BLaER1 treated with 17β-estradiol and CSF1 and Interleukin-3, amounts not matched to agents 10 nM and 100 nM (cell line): ENCODE measurements around the gene SCAPER.
A peak's percentile ranks its signal among the peaks of the same experiment; 100 is the strongest.

Experiments used
- H3K27ac ChIP-seq, 11 experiments: shearing (Covaris generic); formaldehyde crosslinking; 2 replicates each; pipeline ENCODE4 v1.8.1; 2022
- H3K27me3 ChIP-seq, 11 experiments: shearing (Covaris generic); formaldehyde crosslinking; 2 replicates each; pipeline ENCODE4 v1.8.1; 2022
- H3K36me3 ChIP-seq, 11 experiments: shearing (Covaris generic); formaldehyde crosslinking; 2 replicates each; pipeline ENCODE4 v1.8.1; 2022
- H3K4me1 ChIP-seq, 10 experiments: shearing (Covaris generic); formaldehyde crosslinking; 2 replicates each; pipeline ENCODE4 v1.8.1; 2022
- H3K4me2 ChIP-seq, 11 experiments: shearing (Covaris generic); formaldehyde crosslinking; 2 replicates each; pipeline ENCODE4 v1.8.1; 2022
- H3K4me3 ChIP-seq, 10 experiments: shearing (Covaris generic); formaldehyde crosslinking; 2 replicates each; pipeline ENCODE4 v1.8.1; 2022
- H3K9ac ChIP-seq, 11 experiments: shearing (Covaris generic); formaldehyde crosslinking; 2 replicates each; pipeline ENCODE4 v1.8.1; 2022
- H3K9me3 ChIP-seq, 11 experiments: shearing (Covaris generic); formaldehyde crosslinking; replicated peaks in 1 of 11; 2 replicates each; pipeline ENCODE4 v1.8.1; 2022
- H4K20me1 ChIP-seq, 11 experiments: shearing (Covaris generic); formaldehyde crosslinking; 2 replicates each; pipeline ENCODE4 v1.8.1; 2022
- Cebpa-rat ChIP-seq, 11 experiments: shearing (Covaris generic); IDR thresholded peaks; 2 replicates each; pipeline ENCODE4 v1.8.1; 2022

SCAPER gene

DNA sequence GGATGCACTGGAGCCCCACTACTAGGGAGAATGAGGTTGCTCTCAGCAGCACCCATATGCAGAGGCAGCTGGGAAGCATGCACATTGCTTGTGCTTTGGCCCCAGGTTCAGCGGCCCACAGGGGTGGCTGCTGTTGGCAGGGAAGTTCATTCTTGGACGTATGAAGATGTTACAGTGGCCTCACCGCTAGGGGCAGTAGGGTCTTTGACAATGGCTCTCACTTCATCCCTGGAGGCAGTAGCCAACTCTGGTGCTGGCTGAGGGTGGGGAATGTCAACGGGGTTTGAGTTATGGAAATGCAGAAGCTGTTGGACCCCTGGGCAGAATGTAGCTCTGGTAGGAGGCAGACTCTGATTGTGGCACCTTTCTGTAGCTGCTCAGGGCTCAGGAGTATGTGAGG is 279.9 kb downstream of the SCAPER start:
- Histone ChIP-seq H3K4me2 (no peak overlapping the region), H3K36me3 (no peaks in the 10 kb centered on the region; a peak in 2 of 22 replicates), H3K9ac (no peak overlapping the region), H3K27me3 (no peaks in the 10 kb centered on the region), H4K20me1 (no peaks in the 10 kb centered on the region), H3K9me3 (peaks cover 0 to 1% (median 0%) of the 10 kb centered on the region in 11 experiments; a peak in 1 of 22 replicates), H3K4me1 (no peaks in the 10 kb centered on the region), H3K4me3 (no peak overlapping the region), H3K27ac (no peak overlapping the region)
- TF ChIP-seq Cebpa-rat (IDR thresholded peaks at IDR 0.05): no peak

DNA sequence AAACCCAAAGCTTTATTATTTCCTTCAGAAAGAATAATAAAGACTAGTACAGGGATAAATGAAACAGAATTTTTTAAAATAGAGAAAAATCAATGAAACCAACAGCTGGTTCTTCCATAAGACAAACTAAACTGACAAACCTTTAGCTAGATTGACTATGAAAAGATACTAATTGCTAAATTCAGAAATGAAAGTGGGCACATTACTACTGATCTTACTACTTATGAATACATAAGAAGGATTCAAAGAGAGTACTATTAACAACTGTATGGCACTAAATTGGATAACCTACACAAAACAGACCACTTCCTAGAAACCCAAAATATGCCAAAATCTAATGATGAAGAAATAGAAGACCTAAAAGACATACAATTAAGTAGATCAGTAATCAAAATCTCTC is 290.4 kb downstream of the SCAPER start:
- TF ChIP-seq Cebpa-rat (IDR thresholded peaks at IDR 0.05): no peak
- no peak overlapping the region for H3K9ac ChIP-seq
- no peak overlapping the region for H3K4me2 ChIP-seq
- H3K27me3 ChIP-seq: no peaks in the 10 kb centered on the region
- H4K20me1 ChIP-seq: no peaks in the 10 kb centered on the region
- peaks cover 0 to 43% (median 5%) of the 10 kb centered on the region in 11 experiments; a peak in 9 of 22 replicates for H3K36me3 ChIP-seq
- H3K4me1 ChIP-seq: no peaks in the 10 kb centered on the region
- peaks cover 33 to 57% (median 43%) of the 10 kb centered on the region in 11 experiments for H3K9me3 ChIP-seq
- H3K27ac ChIP-seq: no peak overlapping the region
- H3K4me3 ChIP-seq: no peak overlapping the region

DNA sequence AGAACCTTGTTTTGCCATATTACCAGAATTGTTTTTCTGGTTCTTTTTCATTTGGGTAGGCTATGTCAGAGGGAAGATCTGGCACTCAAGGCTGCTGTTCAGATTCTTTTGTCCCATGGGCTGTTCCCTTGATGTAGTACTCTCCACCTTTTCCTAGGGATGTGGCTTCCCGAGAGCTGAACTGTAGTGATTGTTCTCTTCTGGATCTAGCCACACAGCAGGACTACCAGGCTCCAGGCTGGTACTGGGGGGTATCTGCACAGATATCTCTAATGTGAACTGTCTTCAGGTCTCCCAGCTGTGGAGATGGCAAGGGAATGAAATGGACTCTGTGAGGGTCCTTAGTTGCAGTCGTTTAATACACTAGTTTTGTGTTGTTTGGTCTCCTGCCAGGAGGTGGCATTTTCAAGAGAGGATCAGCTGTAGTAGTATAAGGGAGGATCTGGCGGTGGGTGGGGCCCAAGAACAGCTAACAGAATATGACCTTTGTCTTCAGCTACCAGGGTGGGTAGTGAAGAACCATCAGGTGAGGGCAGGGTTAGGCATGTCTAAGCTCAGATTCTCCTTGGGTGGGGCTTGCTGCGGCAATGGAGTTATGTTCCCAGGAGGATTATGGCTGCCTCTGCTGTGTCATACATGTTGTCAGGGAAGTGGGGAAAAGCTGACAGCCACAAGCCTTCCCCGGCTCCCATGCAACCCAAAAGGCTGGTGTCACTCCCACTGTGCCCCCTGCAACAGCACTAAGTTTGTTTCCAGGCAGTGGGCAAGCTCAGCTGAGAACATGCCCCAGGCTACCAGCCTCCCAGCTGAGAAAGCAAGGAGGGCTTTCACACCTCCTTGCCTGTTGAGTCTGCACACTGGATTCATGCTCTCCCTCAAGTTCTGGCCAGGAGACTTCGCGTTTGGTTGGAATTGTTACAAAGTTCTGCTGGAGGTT is 316.1 kb downstream of the SCAPER start:
- Histone ChIP-seq H3K4me2 (no peak overlapping the region), H3K9ac (no peak overlapping the region), H3K27me3 (no peaks in the 10 kb centered on the region), H3K9me3 (peaks cover 0 to 11% (median 0%) of the 10 kb centered on the region in 11 experiments; a peak in 2 of 22 replicates), H3K4me3 (no peak overlapping the region), H3K4me1 (no peaks in the 10 kb centered on the region), H3K27ac (no peak overlapping the region), H4K20me1 (no peaks in the 10 kb centered on the region), H3K36me3 (peaks cover 0 to 17% (median 4%) of the 10 kb centered on the region in 11 experiments; a peak in 7 of 22 replicates)
- no peak for TF ChIP-seq Cebpa-rat (IDR thresholded peaks at IDR 0.05)

DNA sequence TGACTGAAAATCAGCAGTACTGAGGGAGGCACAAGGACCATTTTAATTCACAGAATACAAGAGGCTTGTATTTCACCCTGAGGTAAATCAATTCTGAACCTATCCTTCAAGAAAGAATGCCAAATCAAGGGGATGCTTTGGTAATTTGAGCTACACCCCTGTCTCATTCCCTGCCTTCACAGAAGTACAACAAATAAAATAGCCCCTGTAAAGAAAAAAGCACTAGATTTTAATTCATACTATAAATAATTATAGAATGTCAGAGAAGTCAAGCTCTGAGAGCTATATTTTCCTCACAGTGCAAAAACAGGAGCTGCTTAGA is 319.6 kb downstream of the SCAPER start:
- Histone ChIP-seq H4K20me1 (no peaks in the 10 kb centered on the region), H3K9me3 (peaks cover 14 to 37% (median 23%) of the 10 kb centered on the region in 11 experiments)

DNA sequence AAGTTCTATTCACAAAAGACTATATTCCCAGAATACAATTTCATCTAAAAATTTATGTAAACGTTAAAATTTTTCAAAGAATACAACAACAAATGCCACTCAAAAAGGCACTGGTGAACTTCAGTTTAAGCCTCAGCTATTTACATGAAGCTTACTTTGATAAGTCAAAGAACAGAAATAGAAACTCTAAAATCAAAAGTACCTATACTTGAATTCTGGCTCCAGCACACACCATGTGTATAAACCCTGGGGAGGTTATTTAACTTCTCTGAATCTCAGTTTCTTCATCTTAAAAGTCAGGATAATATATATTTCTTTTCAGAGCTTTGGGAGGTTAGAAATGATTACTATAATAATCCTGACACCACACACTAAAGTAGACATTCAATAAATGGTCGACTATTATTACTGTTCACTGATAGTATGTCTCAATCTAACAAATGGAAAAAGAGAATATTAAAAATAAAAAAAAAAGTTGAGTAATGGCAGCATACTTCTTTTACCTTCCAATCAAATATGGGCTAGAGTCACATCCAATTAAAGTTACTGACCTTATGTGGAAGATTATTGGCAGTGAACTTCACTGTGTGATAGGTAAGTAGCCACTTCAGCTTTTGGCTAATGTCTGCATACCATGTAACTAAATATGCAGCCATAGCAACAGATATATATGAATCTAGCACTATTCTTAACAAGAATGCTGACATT is 320.1 kb downstream of the SCAPER start:
- peaks cover 0 to 17% (median 4%) of the 10 kb centered on the region in 11 experiments; a peak in 7 of 22 replicates for H3K36me3 ChIP-seq
- no peak overlapping the region for H3K9ac ChIP-seq
- no peak overlapping the region for H3K27ac ChIP-seq
- no peak for TF ChIP-seq Cebpa-rat (IDR thresholded peaks at IDR 0.05)
- peaks cover 14 to 42% (median 23%) of the 10 kb centered on the region in 11 experiments for H3K9me3 ChIP-seq
- no peak overlapping the region for H3K4me2 ChIP-seq
- H3K4me1 ChIP-seq: no peaks in the 10 kb centered on the region
- no peak overlapping the region for H3K4me3 ChIP-seq
- no peaks in the 10 kb centered on the region for H4K20me1 ChIP-seq
- H3K27me3 ChIP-seq: no peaks in the 10 kb centered on the region

More for the DNA sequence above, 319.6 kb downstream of the SCAPER start:
- no peak overlapping the region for H3K4me3 ChIP-seq
- H3K4me2 ChIP-seq: no peak overlapping the region
- no peak overlapping the region for H3K9ac ChIP-seq
- H3K36me3 ChIP-seq: peaks cover 0 to 17% (median 4%) of the 10 kb centered on the region in 11 experiments; a peak in 7 of 22 replicates
- H3K27me3 ChIP-seq: no peaks in the 10 kb centered on the region
- H3K27ac ChIP-seq: no peak overlapping the region
- no peak for TF ChIP-seq Cebpa-rat (IDR thresholded peaks at IDR 0.05)
- H3K4me1 ChIP-seq: no peaks in the 10 kb centered on the region

DNA sequence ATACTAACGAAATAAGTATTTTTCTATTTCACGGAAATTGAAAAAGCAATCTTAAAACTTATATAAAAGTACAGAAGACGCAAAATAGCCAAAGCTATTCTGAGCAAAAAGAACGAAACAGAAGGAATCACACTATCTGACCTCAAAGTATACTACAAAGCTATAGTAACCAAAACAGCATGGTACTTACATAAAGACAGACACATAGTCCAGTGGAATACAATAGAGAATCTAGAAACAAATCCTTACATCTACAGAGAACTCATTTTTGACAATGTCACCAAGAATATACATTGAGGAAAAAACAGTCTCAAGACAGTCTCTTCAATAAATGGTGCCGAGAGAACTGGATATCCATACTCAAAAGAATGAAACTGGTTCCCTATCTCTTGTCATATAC is 322.6 kb downstream of the SCAPER start:
- no peak for TF ChIP-seq Cebpa-rat (IDR thresholded peaks at IDR 0.05)
- H3K27me3 ChIP-seq: no peaks in the 10 kb centered on the region
- no peaks in the 10 kb centered on the region; a peak in 1 of 22 replicates for H3K36me3 ChIP-seq
- H3K4me2 ChIP-seq: no peak overlapping the region
- no peaks in the 10 kb centered on the region for H4K20me1 ChIP-seq
- H3K9ac ChIP-seq: no peak overlapping the region
- H3K9me3 ChIP-seq: peaks cover 14 to 34% (median 24%) of the 10 kb centered on the region in 11 experiments
- H3K27ac ChIP-seq: no peak overlapping the region
- H3K4me3 ChIP-seq: no peak overlapping the region
- peaks cover 0 to 10% (median under 1%) of the 10 kb centered on the region in 10 experiments; a peak in 9 of 20 replicates for H3K4me1 ChIP-seq

DNA sequence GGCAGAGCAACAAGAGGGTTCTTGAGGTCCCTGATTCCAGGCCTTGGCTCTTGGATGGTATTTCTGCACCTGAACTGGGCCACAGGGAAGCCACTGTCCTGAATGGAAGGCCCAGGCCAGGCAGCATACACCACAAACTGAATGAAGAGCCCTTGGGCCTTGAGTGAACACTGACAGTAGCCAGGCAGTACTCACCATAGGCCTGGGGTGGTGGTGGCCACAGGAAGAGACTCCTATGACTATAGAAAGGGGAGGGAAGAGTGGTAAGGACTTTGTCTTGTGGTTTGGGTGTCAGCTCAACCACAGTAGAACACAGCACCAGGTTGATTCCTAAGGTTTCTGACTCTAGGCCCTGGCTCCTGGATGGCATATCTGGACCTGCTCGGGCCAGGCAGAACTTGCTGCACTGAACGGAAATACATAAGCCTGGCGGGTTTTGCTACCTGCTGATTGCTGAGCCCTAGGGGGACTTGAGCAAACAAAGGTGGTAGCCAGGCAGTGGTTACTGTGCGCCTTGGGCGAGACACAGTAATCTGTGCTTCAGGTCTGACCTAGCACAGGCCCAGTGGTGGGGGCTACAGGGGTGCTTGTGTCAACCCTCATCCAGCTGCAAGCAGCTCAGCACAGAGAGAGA is 327.1 kb downstream of the SCAPER start:
- H3K4me2 ChIP-seq: peak overlapping the region in 5 of 11 experiments; percentile 77 to 90 (median 84); a peak in 9 of 22 replicates
- peak overlapping the region in 7 of 11 experiments; percentile 35 to 81 (median 68); a peak in 10 of 22 replicates for H3K27ac ChIP-seq
- no peak overlapping the region for H3K9ac ChIP-seq
- H3K36me3 ChIP-seq: no peaks in the 10 kb centered on the region; a peak in 1 of 22 replicates
- TF ChIP-seq Cebpa-rat (IDR thresholded peaks at IDR 0.05): no peak
- H3K27me3 ChIP-seq: no peaks in the 10 kb centered on the region
- H4K20me1 ChIP-seq: no peaks in the 10 kb centered on the region
- no peak overlapping the region for H3K4me3 ChIP-seq
- H3K9me3 ChIP-seq: peaks cover 13 to 31% (median 23%) of the 10 kb centered on the region in 11 experiments
- peaks cover 13 to 50% (median 39%) of the 10 kb centered on the region in 10 experiments for H3K4me1 ChIP-seq

DNA sequence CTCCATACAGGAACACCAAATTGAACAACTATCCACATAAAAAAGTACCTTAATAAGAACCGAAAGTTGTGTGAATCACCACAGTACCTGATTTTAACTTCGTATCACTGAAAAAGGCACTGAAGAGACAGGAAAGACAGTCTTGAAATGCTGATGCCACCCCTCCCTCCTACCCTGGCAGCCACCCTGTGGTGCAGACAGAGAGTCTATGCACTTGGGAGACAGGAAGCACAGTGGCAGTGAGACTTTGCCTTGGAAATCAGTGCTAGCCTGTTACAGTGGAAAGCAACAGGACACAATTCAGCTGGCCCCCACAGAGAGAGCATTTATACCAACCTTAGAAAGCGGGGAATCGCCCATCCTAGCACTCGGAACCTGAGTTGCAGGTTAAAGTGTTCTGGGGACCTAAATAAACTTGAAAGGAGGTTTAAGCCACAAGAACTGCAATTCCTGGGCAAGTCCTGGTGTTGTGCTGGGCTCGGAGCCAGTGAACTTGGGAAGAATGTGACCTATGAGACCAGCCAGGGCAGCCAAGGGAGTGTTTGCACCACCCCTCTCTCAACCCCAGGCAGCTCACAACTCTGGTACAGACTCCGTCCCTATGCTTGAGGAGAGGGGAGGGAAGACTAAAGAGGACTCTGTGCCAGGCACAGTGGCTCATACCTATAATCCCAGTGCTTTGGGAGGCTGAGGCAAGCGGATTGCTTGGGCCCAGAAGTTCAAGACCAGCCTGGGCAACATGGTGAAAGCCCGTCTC is 328.4 kb downstream of the SCAPER start:
- no peaks in the 10 kb centered on the region; a peak in 1 of 22 replicates for H3K36me3 ChIP-seq
- no peaks in the 10 kb centered on the region for H4K20me1 ChIP-seq
- no peaks in the 10 kb centered on the region for H3K27me3 ChIP-seq
- peak overlapping the region in 8 of 11 experiments; percentile 9 to 81 (median 66); a peak in 14 of 22 replicates for H3K27ac ChIP-seq
- peak overlapping the region in 7 of 11 experiments; percentile 71 to 91 (median 84); a peak in 13 of 22 replicates for H3K4me2 ChIP-seq
- peaks cover 13 to 50% (median 41%) of the 10 kb centered on the region in 10 experiments for H3K4me1 ChIP-seq
- peaks cover 4 to 20% (median 12%) of the 10 kb centered on the region in 11 experiments; a peak in 19 of 22 replicates for H3K9me3 ChIP-seq
- TF ChIP-seq Cebpa-rat (IDR thresholded peaks at IDR 0.05): no peak
- no peak overlapping the region for H3K4me3 ChIP-seq
- H3K9ac ChIP-seq: peak overlapping the region in 4 of 11 experiments; percentile 11 to 62 (median 51); a peak in 7 of 22 replicates
